ENCODE measurements around the gene GINS3.

DNA sequence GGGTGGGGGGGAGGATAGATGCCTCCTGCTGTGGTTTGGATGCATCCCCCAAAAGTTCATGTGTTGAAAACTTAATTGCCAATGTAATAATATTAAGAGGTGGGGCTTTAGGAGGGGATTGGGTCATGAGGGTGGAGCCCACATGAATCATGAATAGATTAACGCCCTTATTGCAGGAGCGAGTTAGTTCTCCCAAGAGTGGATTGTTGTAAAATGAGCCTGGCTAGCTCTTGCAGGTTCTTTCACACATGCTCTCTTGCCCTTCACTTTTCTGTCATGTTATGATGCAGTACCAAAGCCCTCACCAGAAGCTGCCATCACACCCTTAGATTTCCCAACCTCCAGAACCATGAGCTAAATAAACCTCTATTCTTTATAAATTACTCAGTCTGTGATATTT, 52.0 kb downstream of the GINS3 start:
- TF ChIP-seq CTCF (IDR thresholded peaks at IDR 0.05) (no peak), POLR2A (IDR thresholded peaks at IDR 0.05) (no peak)

Data from adrenal gland (tissue), 5 donors.